HEK293 (cell line): ENCODE measurements around the gene HTATSF1.

Experiments used
- CTCF ChIA-PET: fragments of 350-600 bp; formaldehyde crosslinking; extraction: SDS; loops from one replicate; lab custom pipeline; 2021; ENCODE audit warnings: antibody characterized with exemption; lab: Yijun Ruan, JAX
- POLR2A ChIA-PET: fragments of 300-600 bp; formaldehyde crosslinking; extraction: SDS; loops from one replicate; lab custom pipeline; 2020; ENCODE audit warnings: antibody characterized with exemption, inconsistent platforms; lab: Yijun Ruan, JAX
- H3K27ac ChIP-seq: fragments of 200-500 bp; sonication (Bioruptor generic); 2 replicates; pipeline ENCODE4 v1.5.1; 2014; ENCODE audit warnings: low read depth, low read length, control low read depth, inconsistent platforms; ENCODE audit errors: extremely low read depth
- H3K36me3 ChIP-seq, 2 experiments: fragments of 200-500 bp in 1 of 2; sonication (Bioruptor generic) in 1 of 2; 1 replicate in 1 of 2; 2 replicates in 1 of 2; pipeline ENCODE4 v1.5.1; 2014 to 2017; ENCODE audit warnings: inconsistent platforms in 2 of 2, low read length in 2 of 2; ENCODE audit not compliant: control insufficient read depth in 2 of 2, insufficient read depth in 1 of 2
- H3K4me1 ChIP-seq: fragments of 200-500 bp; sonication (Bioruptor generic); 2 replicates; pipeline ENCODE4 v1.5.1; 2014; ENCODE audit warnings: mild to moderate bottlenecking, low read length, inconsistent platforms; ENCODE audit not compliant: control insufficient read depth, insufficient read depth
- H3K4me3 ChIP-seq: 2 replicates; pipeline ENCODE4 v1.5.1; 2011; ENCODE audit warnings: low read depth, mild to moderate bottlenecking, control low read depth, low read length, moderate library complexity
- H3K9me3 ChIP-seq: fragments of 200-500 bp; sonication (Bioruptor generic); 2 replicates; pipeline ENCODE4 v1.5.1; 2014; ENCODE audit warnings: low read depth, low read length, inconsistent platforms; ENCODE audit not compliant: control insufficient read depth, insufficient read depth
- MEIS1 ChIP-seq: sonication (generic); formaldehyde crosslinking; IDR thresholded peaks from 2 replicates; pipeline ENCODE4 v1.8.1; 2022; ENCODE audit warnings: missing genetic modification reagents, mild to moderate bottlenecking, borderline replicate concordance
- SCRT2 ChIP-seq: fragments of 450-650 bp; formaldehyde crosslinking; IDR thresholded peaks from 2 replicates; pipeline ENCODE4 v1.5.1; 2016; ENCODE audit warnings: missing biosample characterization, missing genetic modification characterization
- YY1 ChIP-seq: fragments of 450-650 bp; formaldehyde crosslinking; IDR thresholded peaks from 2 replicates; pipeline ENCODE4 v1.5.1; 2018; ENCODE audit warnings: missing biosample characterization, missing genetic modification characterization
- ZNF155 ChIP-seq: fragments of 450-650 bp; formaldehyde crosslinking; IDR thresholded peaks from 2 replicates; pipeline ENCODE4 v1.5.1; 2016; ENCODE audit warnings: missing biosample characterization, missing genetic modification characterization
- ZNF292 ChIP-seq: fragments of 450-650 bp; formaldehyde crosslinking; IDR thresholded peaks from 2 replicates; pipeline ENCODE4 v1.5.1; 2016; ENCODE audit warnings: low read depth, missing biosample characterization, missing genetic modification characterization, borderline replicate concordance
- ZNF426 ChIP-seq: fragments of 450-650 bp; formaldehyde crosslinking; IDR thresholded peaks from 2 replicates; pipeline ENCODE4 v1.5.1; 2017; ENCODE audit warnings: missing biosample characterization, missing genetic modification characterization, mild to moderate bottlenecking, inconsistent platforms, moderate library complexity
- ZNF473 ChIP-seq: fragments of 450-650 bp; formaldehyde crosslinking; IDR thresholded peaks from 2 replicates; pipeline ENCODE4 v1.5.1; 2017; ENCODE audit warnings: missing biosample characterization, missing genetic modification characterization
- ZNF660 ChIP-seq: fragments of 450-650 bp; IDR thresholded peaks from 2 replicates; pipeline ENCODE4 v1.5.1; 2018; ENCODE audit warnings: missing biosample characterization, mild to moderate bottlenecking, missing genetic modification characterization
- ZNF664 ChIP-seq: fragments of 450-650 bp; formaldehyde crosslinking; IDR thresholded peaks from 2 replicates; pipeline ENCODE4 v1.5.1; 2016; ENCODE audit warnings: missing biosample characterization, missing genetic modification characterization
- ZNF704 ChIP-seq: fragments of 450-650 bp; formaldehyde crosslinking; IDR thresholded peaks from 2 replicates; pipeline ENCODE4 v1.5.1; 2016; ENCODE audit warnings: missing biosample characterization, missing genetic modification characterization
- TF ChIP-seq, protein P1 (sequence below): fragments of 450-650 bp; formaldehyde crosslinking; IDR thresholded peaks from 2 replicates; pipeline ENCODE4 v1.5.0; 2017; ENCODE audit warnings: missing biosample characterization, missing genetic modification characterization, borderline replicate concordance
- TF ChIP-seq, protein P2 (sequence below): fragments of 450-650 bp; formaldehyde crosslinking; IDR thresholded peaks from 2 replicates; pipeline ENCODE4 v1.5.1; 2016; ENCODE audit warnings: missing biosample characterization, missing genetic modification characterization, borderline replicate concordance

Gene HTATSF1

DNA sequence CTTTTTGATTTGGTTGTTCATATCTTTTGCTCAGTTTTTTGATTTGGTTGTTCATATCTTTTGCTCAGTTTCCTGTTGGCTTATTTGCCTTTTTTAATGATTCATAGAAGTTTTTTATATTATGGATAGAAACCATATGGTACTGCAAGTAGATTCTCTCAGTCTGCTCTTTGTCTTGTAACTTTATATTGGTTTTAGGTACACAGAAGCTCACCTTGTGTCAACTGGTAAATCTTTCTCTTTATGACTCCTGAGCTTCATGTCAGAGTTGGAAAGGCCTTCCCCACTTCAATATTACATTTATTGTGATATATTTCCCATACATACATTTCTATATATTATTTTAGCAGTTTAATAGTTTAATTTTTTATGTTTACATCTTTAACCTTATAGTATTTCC is 26.4 kb downstream of the HTATSF1 start:
- Histone ChIP-seq H3K9me3 (no peaks in the 10 kb centered on the region), H3K4me1 (no peaks in the 10 kb centered on the region), H3K27ac (no peak overlapping the region)
- TF ChIP-seq ZNF473 (tag by site-specific recombination) (no peak), MEIS1 (CRISPR knock-in tag) (no peak), ZNF704 (tag by site-specific recombination) (no peak), YY1 (tag by site-specific recombination) (no peak), ZNF292 (tag by site-specific recombination) (no peak)
- TF ChIP-seq, protein P1, sequence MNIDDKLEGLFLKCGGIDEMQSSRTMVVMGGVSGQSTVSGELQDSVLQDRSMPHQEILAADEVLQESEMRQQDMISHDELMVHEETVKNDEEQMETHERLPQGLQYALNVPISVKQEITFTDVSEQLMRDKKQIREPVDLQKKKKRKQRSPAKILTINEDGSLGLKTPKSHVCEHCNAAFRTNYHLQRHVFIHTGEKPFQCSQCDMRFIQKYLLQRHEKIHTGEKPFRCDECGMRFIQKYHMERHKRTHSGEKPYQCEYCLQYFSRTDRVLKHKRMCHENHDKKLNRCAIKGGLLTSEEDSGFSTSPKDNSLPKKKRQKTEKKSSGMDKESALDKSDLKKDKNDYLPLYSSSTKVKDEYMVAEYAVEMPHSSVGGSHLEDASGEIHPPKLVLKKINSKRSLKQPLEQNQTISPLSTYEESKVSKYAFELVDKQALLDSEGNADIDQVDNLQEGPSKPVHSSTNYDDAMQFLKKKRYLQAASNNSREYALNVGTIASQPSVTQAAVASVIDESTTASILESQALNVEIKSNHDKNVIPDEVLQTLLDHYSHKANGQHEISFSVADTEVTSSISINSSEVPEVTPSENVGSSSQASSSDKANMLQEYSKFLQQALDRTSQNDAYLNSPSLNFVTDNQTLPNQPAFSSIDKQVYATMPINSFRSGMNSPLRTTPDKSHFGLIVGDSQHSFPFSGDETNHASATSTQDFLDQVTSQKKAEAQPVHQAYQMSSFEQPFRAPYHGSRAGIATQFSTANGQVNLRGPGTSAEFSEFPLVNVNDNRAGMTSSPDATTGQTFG: no peak
- TF ChIP-seq, all 188 proteins: peak for 0
- ChIA-PET CTCF (no interaction called here), POLR2A (interaction anchor here (0.6 kb wide), 1 partner anchor 93 kb away, joined by 3 read pairs; no protein-coding TSS in a partner anchor)
- no peak overlapping the region for H3K4me3 ChIP-seq
- no peaks in the 10 kb centered on the region for H3K36me3 ChIP-seq

- no peak for TF ChIP-seq SCRT2 (tag by site-specific recombination)
- no peak for TF ChIP-seq ZNF155 (tag by site-specific recombination)
- no peak for TF ChIP-seq ZNF660 (tag by site-specific recombination)
- TF ChIP-seq ZNF426: no peak
- TF ChIP-seq, protein P2, sequence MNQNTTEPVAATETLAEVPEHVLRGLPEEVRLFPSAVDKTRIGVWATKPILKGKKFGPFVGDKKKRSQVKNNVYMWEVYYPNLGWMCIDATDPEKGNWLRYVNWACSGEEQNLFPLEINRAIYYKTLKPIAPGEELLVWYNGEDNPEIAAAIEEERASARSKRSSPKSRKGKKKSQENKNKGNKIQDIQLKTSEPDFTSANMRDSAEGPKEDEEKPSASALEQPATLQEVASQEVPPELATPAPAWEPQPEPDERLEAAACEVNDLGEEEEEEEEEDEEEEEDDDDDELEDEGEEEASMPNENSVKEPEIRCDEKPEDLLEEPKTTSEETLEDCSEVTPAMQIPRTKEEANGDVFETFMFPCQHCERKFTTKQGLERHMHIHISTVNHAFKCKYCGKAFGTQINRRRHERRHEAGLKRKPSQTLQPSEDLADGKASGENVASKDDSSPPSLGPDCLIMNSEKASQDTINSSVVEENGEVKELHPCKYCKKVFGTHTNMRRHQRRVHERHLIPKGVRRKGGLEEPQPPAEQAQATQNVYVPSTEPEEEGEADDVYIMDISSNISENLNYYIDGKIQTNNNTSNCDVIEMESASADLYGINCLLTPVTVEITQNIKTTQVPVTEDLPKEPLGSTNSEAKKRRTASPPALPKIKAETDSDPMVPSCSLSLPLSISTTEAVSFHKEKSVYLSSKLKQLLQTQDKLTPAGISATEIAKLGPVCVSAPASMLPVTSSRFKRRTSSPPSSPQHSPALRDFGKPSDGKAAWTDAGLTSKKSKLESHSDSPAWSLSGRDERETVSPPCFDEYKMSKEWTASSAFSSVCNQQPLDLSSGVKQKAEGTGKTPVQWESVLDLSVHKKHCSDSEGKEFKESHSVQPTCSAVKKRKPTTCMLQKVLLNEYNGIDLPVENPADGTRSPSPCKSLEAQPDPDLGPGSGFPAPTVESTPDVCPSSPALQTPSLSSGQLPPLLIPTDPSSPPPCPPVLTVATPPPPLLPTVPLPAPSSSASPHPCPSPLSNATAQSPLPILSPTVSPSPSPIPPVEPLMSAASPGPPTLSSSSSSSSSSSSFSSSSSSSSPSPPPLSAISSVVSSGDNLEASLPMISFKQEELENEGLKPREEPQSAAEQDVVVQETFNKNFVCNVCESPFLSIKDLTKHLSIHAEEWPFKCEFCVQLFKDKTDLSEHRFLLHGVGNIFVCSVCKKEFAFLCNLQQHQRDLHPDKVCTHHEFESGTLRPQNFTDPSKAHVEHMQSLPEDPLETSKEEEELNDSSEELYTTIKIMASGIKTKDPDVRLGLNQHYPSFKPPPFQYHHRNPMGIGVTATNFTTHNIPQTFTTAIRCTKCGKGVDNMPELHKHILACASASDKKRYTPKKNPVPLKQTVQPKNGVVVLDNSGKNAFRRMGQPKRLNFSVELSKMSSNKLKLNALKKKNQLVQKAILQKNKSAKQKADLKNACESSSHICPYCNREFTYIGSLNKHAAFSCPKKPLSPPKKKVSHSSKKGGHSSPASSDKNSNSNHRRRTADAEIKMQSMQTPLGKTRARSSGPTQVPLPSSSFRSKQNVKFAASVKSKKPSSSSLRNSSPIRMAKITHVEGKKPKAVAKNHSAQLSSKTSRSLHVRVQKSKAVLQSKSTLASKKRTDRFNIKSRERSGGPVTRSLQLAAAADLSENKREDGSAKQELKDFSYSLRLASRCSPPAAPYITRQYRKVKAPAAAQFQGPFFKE (tag by site-specific recombination): no peak
- TF ChIP-seq ZNF664 (tag by site-specific recombination): no peak
- no peak overlapping the region for H3K4me3 ChIP-seq
- ChIA-PET CTCF (no interaction called here), POLR2A (no interaction called here)
- no peaks in the 10 kb centered on the region for H3K4me1 ChIP-seq
- H3K36me3 ChIP-seq: no peaks in the 10 kb centered on the region
- H3K9me3 ChIP-seq: no peaks in the 10 kb centered on the region
- no peak overlapping the region for H3K27ac ChIP-seq
These were observed 28.6 kb downstream of the HTATSF1 start for GRCh38 chrX:136525738-136526606.
